Measurements from ENCODE around the gene ZDHHC11B.

The ZDHHC11B gene

GRCh38 chr5:673831-674629 is 110.5 kb downstream of the ZDHHC11B start:
- POLR2A ChIA-PET (ENCODE audit: low non-redundant PET) = no interaction called here
- CTCF ChIA-PET = interaction anchor here (0.6 kb wide), 1 partner anchor 829 kb away, joined by 3 read pairs; no protein-coding TSS in a partner anchor
- no peak for DNase-seq (ENCODE audit: low spot score)
- TF ChIP-seq CTCF (conservative IDR thresholded peaks at IDR 0.05; ENCODE audit: low read depth) = no peak
- H3K27ac ChIP-seq = peak overlapping the region; percentile 93

GRCh38 chr5:673161-673830 is 111.2 kb downstream of the ZDHHC11B start:
- peak overlapping the region; percentile 93 for H3K27ac ChIP-seq
- CTCF ChIA-PET = interaction anchor here (0.6 to 1.1 kb wide), 6 partner anchors 20 to 830 kb away, joined by 3 to 4 read pairs (median 3); no protein-coding TSS in a partner anchor
- POLR2A ChIA-PET (ENCODE audit: low non-redundant PET) = no interaction called here

GRCh38 chr5:672329-673160 is 112.0 kb downstream of the ZDHHC11B start:
- POLR2A ChIA-PET (ENCODE audit: low non-redundant PET) = no interaction called here
- DNase-seq (ENCODE audit: low spot score) = peak; percentile 65
- no peak for TF ChIP-seq CTCF (conservative IDR thresholded peaks at IDR 0.05; ENCODE audit: low read depth)
- peak overlapping the region; percentile 93 for H3K27ac ChIP-seq
- CTCF ChIA-PET = interaction anchor here (0.6 to 1.3 kb wide), 9 partner anchors 15 to 352 kb away, joined by 3 to 6 read pairs (median 3); no protein-coding TSS in a partner anchor

More at GRCh38 chr5:673161-673830, 111.2 kb downstream of the ZDHHC11B start:
- DNase-seq (ENCODE audit: low spot score) = no peak
- TF ChIP-seq CTCF (conservative IDR thresholded peaks at IDR 0.05; ENCODE audit: low read depth) = no peak

GRCh38 chr5:671459-672328 is 112.8 kb downstream of the ZDHHC11B start:
- TF ChIP-seq CTCF (conservative IDR thresholded peaks at IDR 0.05; ENCODE audit: low read depth) = peak; percentile 98
- DNase-seq (ENCODE audit: low spot score) = peak; percentile 71
- ChIA-PET POLR2A (ENCODE audit: low non-redundant PET) (no interaction called here), CTCF (interaction anchor here (0.5 to 1.3 kb wide), 6 partner anchors 14 to 231 kb away, joined by 3 to 6 read pairs (median 4); no protein-coding TSS in a partner anchor)
- peak overlapping the region; percentile 93 for H3K27ac ChIP-seq

GRCh38 chr5:670396-671270 is 113.9 kb downstream of the ZDHHC11B start:
- TF ChIP-seq CTCF (conservative IDR thresholded peaks at IDR 0.05; ENCODE audit: low read depth) = no peak
- ChIA-PET CTCF (interaction anchor here (0.5 to 1.9 kb wide), 10 partner anchors 13 to 275 kb away, joined by 3 to 8 read pairs (median 3); no protein-coding TSS in a partner anchor), POLR2A (ENCODE audit: low non-redundant PET) (no interaction called here)
- no peak for DNase-seq (ENCODE audit: low spot score)
- peak overlapping the region; percentile 93 for H3K27ac ChIP-seq

Data from RWPE1 (cell line).